Measurements from ENCODE around the gene TAOK2.

The TAOK2 gene

DNA sequence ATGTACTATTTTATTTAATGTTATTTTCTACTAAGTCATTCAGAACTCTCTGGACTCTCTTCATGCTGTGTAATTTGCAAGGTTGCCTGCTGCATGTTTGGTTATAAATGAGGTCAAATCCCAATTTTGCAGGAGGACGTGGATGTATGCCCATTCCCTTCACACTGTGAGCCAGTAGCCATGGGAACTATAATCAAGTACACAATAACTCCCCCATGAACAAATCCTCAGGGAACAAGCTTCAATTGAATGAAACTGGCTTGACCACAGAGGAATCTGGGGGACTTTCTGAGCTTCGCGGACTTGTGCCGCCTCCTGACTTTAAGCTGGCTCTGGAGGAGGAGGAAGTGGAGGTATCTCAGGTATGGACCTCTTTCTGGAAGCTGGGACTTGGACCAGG, 33.0 kb upstream of the TAOK2 start:
- H3K4me3 ChIP-seq (replicated peaks in 1 of 2; ENCODE audit: low read depth in 2 of 2, low read length in 2 of 2), result no peak overlapping the region
- TF ChIP-seq, protein P1, sequence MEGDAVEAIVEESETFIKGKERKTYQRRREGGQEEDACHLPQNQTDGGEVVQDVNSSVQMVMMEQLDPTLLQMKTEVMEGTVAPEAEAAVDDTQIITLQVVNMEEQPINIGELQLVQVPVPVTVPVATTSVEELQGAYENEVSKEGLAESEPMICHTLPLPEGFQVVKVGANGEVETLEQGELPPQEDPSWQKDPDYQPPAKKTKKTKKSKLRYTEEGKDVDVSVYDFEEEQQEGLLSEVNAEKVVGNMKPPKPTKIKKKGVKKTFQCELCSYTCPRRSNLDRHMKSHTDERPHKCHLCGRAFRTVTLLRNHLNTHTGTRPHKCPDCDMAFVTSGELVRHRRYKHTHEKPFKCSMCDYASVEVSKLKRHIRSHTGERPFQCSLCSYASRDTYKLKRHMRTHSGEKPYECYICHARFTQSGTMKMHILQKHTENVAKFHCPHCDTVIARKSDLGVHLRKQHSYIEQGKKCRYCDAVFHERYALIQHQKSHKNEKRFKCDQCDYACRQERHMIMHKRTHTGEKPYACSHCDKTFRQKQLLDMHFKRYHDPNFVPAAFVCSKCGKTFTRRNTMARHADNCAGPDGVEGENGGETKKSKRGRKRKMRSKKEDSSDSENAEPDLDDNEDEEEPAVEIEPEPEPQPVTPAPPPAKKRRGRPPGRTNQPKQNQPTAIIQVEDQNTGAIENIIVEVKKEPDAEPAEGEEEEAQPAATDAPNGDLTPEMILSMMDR (IDR thresholded peaks at IDR 0.05; ENCODE audit: low read depth, low read length), result no peak
- peak; percentile 35 to 53 for DNase-seq (ENCODE audit: low read depth in 2 of 2)

DNA sequence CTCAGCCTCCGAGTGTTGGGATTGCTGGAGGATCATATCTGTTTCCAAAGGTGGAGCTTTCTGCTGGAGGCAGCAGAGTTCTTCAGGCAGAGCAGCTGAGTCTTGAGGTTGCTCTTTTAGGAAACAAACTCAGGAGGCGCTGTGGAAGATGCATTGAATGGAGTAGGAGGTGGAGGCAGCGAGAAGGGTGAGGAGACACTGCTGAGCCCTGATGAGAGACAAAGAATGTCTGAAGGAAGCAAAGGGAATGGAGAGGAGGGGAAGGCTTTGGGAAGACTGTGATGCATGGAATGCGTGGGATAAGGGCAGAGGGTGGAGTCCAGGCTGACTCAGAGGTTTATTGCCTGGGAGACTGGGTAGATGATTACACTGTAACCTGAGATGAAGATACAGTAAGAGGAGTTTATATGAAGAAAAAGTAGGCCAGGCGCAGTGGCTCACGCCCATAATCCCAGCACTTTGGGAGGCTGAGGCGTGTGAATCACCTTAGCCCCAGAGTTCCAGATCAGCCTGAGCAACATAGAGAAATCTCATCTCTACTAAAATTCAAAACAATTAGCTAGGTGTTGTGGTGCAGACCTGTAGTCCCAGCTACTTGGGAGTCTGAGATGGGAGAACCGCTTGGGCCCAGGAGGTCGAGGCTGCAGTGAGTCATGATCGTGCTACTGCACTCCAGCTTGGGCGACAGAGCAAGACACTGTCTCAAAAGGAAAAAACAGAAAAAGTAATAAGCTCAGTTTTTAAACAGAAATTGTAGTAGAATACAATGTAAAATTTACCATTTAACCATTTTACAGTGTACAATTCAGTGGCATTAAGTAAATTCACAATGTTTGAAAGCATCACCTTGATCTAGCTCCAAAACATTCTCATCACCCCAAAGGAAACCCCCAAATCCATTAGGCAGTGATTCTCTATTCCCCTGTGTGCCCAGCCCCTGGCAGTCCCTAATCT, 29.5 kb upstream of the TAOK2 start:
- TF ChIP-seq, protein P1 (IDR thresholded peaks at IDR 0.05; ENCODE audit: low read depth, low read length), result peak; percentile 25
- DNase-seq (ENCODE audit: low read depth in 2 of 2), result peak; percentile 97 to 98
- no peak overlapping the region for H3K4me3 ChIP-seq (replicated peaks in 1 of 2; ENCODE audit: low read depth in 2 of 2, low read length in 2 of 2)

DNA sequence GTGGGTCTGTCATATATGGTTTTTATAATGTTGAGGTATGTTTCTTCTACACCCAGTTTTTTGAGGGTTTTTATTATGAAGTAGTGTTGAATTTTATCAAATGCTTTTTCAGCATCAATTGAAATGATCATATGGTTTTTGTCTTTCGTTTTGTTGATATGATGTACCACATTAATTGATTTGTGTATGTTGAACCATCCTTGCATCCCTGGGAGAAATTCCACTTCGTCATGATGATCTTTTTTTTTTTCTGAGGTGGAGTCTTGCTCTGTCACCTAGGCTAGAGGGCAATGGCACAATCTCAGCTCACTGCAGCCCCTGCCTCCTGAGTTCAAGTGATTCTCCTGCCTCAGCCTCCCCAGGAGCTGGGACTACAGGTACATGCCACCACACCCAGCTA, 25.8 kb upstream of the TAOK2 start:
- TF ChIP-seq, protein P1 (IDR thresholded peaks at IDR 0.05; ENCODE audit: low read depth, low read length), result no peak
- DNase-seq (ENCODE audit: low read depth in 2 of 2), result no peak
- H3K4me3 ChIP-seq (replicated peaks in 1 of 2; ENCODE audit: low read depth in 2 of 2, low read length in 2 of 2), result no peak overlapping the region

DNA sequence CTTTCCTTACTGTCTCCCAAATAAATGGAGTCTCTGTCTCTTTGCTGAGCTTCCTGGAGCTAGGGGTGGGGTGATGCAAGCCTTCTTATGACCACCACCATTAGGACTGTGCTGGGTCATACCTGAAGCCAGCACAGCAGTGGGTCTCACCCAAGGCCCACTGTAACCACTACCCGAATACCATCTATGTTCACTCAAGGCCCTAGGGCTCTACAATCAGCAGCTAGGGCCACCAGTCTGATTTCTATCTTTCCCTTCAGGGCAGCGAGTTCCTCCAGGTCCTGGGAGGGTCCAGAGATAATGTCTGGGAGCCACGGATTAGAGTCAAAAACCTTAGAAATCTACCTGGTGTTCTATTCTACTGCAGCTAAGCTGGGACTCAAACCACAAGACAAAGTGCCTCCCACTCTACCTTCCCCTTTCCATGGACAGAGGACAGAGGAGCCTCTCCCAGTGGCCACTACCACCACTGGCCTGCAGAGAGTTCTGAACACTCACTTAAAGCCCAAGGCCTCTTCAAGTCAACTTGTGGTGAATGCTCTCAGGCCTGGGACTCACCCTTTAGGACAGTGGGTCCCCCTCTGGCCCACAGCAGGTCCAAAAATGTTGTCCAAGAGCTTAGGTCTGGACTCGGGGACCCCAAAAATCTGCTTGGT, 22.7 kb upstream of the TAOK2 start:
- H3K4me3 ChIP-seq (replicated peaks in 1 of 2; ENCODE audit: low read depth in 2 of 2, low read length in 2 of 2), result no peak overlapping the region
- TF ChIP-seq, protein P1 (IDR thresholded peaks at IDR 0.05; ENCODE audit: low read depth, low read length), result no peak
- DNase-seq (ENCODE audit: low read depth in 2 of 2), result no peak

DNA sequence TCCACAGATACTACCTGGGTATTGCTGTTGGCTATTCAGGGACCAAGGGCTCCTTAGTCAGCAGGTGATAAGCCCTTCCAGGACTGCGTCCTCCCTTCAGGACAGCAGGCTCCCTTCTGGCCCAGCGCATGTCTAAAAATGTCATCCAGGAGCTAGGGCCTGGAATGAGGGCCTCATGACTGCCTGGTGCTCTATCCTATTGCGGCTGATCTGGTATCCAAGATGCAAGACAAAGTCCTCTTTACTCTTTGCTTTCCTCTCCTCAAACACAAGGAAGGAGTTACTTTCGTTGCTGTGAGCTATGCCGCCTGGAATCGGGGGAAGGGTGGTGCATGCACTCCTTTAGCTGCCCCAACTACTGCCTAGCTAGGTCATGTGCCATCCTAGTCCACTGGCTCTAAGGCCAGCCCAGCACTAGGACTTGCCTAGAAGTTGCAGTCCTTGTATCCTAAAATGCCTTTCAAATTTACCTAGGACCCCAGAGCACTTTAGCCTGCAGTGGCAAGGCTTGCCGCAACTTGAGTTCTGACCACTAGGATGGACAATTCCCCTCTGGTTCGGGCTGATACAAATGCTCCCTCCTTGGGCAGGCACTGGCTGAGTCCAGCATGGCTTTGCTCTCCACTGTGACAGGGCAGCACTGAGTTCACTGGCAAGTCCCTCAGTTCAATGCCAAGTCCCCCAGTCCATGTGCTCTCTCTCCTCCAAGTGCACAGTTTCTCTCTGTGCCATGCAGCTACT, 21.9 kb upstream of the TAOK2 start:
- TF ChIP-seq, protein P1 (IDR thresholded peaks at IDR 0.05; ENCODE audit: low read depth, low read length), result peak; percentile 12
- no peak for DNase-seq (ENCODE audit: low read depth in 2 of 2)
- no peak overlapping the region for H3K4me3 ChIP-seq (replicated peaks in 1 of 2; ENCODE audit: low read depth in 2 of 2, low read length in 2 of 2)

DNA sequence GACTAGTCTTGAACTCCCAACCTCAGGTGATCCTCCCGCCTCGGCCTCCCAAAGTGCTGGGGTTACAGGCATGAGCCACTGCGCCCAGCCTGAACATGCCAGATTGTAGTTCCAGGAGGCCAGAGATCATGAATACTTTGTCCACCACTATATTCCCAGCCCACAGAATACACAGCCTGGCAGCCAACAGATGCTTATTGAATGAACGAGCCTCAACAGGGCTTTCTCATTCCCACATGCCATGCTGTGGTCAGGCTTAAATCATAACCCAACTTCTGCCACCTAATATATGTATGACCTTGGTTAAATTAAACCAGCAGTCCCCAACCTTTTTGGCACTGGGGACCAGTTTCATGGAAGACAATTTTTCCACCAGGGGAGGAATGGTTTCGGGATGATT, 14.9 kb upstream of the TAOK2 start:
- no peak overlapping the region for H3K4me3 ChIP-seq (replicated peaks in 1 of 2; ENCODE audit: low read depth in 2 of 2, low read length in 2 of 2)
- TF ChIP-seq, protein P1 (IDR thresholded peaks at IDR 0.05; ENCODE audit: low read depth, low read length), result no peak
- DNase-seq (ENCODE audit: low read depth in 2 of 2), result no peak

Measured in cardiac fibroblast (primary cell).